ENCODE results near the gene ZNF350. TPM values are rescaled to one million over a fixed set of nuclear protein-coding genes. Genes with fewer than 3 reads are reported as not detected.

ZNF350 gene
- total and polyA plus RNA-seq, 2 of the 13 experiments (the other 11 are each of a cell fraction or from before 2014, with no cell fraction given), result 3.7 to 6.9 TPM

GRCh38 chr19:52028027-52028779 lies 41.6 kb upstream of the ZNF350 start, which contains the start of gene ZNF614 (continued):
- TF ChIP-seq ZNF646 (CRISPR knock-in tag; IDR thresholded peaks at IDR 0.05), result no peak
- TF ChIP-seq NR1H2 (CRISPR knock-in tag; IDR thresholded peaks at IDR 0.05; ENCODE audit: borderline replicate concordance, low read depth), result no peak
- TF ChIP-seq ZNF281 (CRISPR knock-in tag; IDR thresholded peaks at IDR 0.05; ENCODE audit: borderline replicate concordance), result no peak
- TF ChIP-seq HNRNPK (IDR thresholded peaks at IDR 0.05; ENCODE audit: low read depth, low read length, poor library complexity, severe bottlenecking), result no peak
- 0 out of 2 replicates have a peak, but pooled peaks have one; percentile 29 for TF ChIP-seq AFF4 (CRISPR knock-in tag; IDR thresholded peaks at IDR 0.05)
- TF ChIP-seq PAWR (CRISPR knock-in tag; IDR thresholded peaks at IDR 0.05; ENCODE audit: borderline replicate concordance), result no peak
- TF ChIP-seq POLR2G (IDR thresholded peaks at IDR 0.05; ENCODE audit: low read depth, low read length), result peak; percentile 94
- TF ChIP-seq ZFP1 (CRISPR knock-in tag; IDR thresholded peaks at IDR 0.05), result no peak
- TF ChIP-seq NKX3-1 (CRISPR knock-in tag; IDR thresholded peaks at IDR 0.05), result no peak; the same call in 1 of the 2 replicates
- TF ChIP-seq NFKBIZ (CRISPR knock-in tag; IDR thresholded peaks at IDR 0.05), result peak; percentile 49; the same call in 1 of the 2 replicates
- no peak for TF ChIP-seq ZNF639 (CRISPR knock-in tag; conservative IDR thresholded peaks at IDR 0.05)
- TF ChIP-seq STAT5B (CRISPR knock-in tag; IDR thresholded peaks at IDR 0.05), result no peak
- peak; percentile 69; the same call in 1 of the 2 replicates for TF ChIP-seq MTF2 (CRISPR knock-in tag; IDR thresholded peaks at IDR 0.05; ENCODE audit: borderline replicate concordance)
- no peak for TF ChIP-seq SSRP1 (CRISPR knock-in tag; IDR thresholded peaks at IDR 0.05)

All from HepG2 (cell line).